ENCODE results near the gene OGFR.

DNA sequence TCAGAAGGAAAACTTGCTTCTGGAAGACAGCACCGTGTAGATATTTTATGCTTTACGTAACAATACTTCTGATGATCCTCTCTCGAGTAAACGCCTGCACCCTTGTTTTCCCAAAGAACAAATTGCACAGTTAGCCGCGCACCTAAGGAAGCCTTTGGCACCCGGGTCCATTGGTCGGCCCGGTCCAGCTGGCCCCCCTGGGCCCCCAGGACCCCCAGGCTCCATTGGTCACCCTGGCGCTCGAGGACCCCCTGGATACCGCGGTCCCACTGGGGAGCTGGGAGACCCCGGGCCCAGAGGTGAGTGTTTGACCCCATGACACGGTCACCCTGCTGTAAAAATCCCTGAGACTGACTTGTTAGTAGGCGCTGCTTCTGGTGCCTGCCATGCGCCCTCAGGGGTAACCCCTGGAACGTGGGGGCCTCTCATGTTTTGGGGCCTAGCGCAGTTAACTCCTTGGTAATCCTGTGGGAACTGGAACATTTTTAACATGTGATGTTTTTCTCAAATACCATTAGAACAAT lies 32.4 kb downstream of the OGFR start:
- TF ChIP-seq FOXK2 (IDR thresholded peaks at IDR 0.05) (no peak), SP1 (IDR thresholded peaks at IDR 0.05) (no peak), ARNT (IDR thresholded peaks at IDR 0.05) (no peak), BHLHE40 (IDR thresholded peaks at IDR 0.05; ENCODE audit: borderline replicate concordance) (no peak), FOXA1 (IDR thresholded peaks at IDR 0.05) (no peak), L3MBTL2 (conservative IDR thresholded peaks at IDR 0.05) (no peak), LEF1 (IDR thresholded peaks at IDR 0.05; ENCODE audit: borderline replicate concordance) (no peak), FOXM1 (IDR thresholded peaks at IDR 0.05; ENCODE audit: borderline replicate concordance) (no peak), TARDBP (IDR thresholded peaks at IDR 0.05) (no peak), SUZ12 (IDR thresholded peaks at IDR 0.05) (no peak)
- TF ChIP-seq, protein P1, sequence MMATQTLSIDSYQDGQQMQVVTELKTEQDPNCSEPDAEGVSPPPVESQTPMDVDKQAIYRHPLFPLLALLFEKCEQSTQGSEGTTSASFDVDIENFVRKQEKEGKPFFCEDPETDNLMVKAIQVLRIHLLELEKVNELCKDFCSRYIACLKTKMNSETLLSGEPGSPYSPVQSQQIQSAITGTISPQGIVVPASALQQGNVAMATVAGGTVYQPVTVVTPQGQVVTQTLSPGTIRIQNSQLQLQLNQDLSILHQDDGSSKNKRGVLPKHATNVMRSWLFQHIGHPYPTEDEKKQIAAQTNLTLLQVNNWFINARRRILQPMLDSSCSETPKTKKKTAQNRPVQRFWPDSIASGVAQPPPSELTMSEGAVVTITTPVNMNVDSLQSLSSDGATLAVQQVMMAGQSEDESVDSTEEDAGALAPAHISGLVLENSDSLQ (IDR thresholded peaks at IDR 0.05) = no peak

Data from HEK293T (cell line).